Stimulated activated CD8-positive, alpha-beta memory T cell treated with anti-CD3 and anti-CD28 coated beads, Interleukin-7, amount 100 ng/mL, for 24 hours (primary cell): ENCODE data around the gene SAMD15.
"Not testable (repeated sequence)": the region's sequence is repeated elsewhere in the genome, so short reads cannot be mapped to it uniquely, and the experiment has no call there.

Source experiments
- DNase-seq: peaks from one replicate; pipeline ENCODE4 v3.0.0-alpha.2; 2020; ENCODE audit warnings: low read depth

Gene SAMD15

DNA sequence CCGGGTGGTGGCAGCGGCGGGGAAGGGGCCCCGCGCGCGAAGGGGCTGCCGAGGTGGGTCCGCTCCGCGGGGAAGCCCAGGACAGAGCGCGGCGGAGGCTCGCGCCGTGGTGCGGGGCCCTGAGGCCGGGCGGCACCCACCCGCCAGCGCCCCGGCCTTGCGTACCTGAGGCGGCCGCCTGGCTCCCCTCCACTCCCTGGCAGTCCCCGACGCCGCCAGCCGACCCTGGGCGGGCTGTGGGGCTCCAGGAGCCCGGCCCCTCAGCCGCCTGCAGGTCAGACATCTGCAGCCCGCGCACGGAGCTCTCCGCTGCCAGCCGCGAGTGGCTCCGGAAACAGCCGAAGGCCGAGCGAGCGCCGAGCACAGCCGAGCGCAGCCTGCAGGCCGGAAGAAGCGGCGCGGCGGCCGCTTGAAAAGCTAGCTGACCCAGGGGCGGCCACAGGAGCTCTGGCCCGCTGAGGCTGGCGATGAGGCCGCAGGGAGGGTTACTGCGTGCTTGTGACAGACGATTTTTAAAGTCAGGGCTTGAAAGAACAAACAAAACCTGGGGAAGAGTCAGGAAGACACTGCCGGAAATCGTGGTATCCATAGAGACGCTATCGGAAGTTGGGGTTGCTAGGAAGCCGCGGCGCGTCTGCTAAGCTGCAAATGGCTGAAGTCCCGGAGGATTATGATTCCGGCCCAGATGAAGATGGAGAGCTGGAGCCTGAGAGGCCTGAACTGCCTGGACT is at the start of gene SAMD15, which contains the start of gene TMED8:
TSS of gene SAMD15 (plus strand) at position 609 of the 731 bp plus-strand sequence. CDS start at position 649, 40 bp downstream.
TSS of gene TMED8 (minus strand) at position 324 of the 731 bp plus-strand sequence. CDS start at position 283, 41 bp downstream.
- peak; percentile 50 for DNase-seq

DNA sequence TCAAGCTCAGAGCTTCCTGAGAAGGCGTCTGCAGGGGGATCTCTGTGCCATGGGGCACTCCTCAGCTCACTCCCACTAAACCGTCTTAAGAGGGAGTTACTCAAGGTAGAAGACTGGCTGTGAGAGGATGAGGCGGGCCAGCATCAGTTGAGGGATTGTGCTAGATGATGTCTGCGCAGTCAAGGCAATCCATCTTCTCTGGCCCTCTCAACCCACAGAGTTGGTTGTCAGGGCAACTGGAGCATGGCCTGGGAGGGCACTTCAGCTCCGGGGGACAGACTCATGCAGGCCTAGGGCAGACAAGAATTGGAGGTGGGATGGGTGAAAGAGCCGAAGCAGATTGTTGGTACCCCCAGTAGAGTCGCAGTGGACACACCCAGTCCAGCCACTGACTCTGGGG is 47.3 kb upstream of the SAMD15 start:
- DNase-seq = no peak

DNA sequence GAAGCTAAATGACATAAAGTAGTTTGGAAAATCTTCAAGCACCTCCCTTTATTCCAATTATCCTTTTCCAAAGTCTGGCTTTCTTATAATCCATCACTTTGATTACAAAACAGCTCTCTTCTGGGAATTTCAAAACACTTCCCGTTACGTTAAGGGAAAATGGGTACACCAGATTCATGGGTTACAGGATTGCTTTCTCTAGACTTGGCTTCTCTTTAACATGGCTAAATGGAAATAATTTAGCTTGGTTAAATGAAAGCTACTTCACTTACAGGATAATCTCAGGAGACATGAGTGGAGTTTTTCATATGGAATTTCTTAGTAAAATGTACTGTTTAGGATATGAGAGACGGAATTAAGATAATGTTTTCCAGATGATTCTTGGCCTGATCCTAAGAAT is 41.6 kb upstream of the SAMD15 start:
- no peak for DNase-seq

- not testable (repeated sequence) for DNase-seq
Observed at GRCh38 chr14:77337255-77337654, 39.9 kb upstream of the SAMD15 start.

GRCh38 chr14:77337880-77338279 is 39.3 kb upstream of the SAMD15 start:
- DNase-seq = no peak

GRCh38 chr14:77338302-77338701 is 38.9 kb upstream of the SAMD15 start:
- DNase-seq = no peak

DNA sequence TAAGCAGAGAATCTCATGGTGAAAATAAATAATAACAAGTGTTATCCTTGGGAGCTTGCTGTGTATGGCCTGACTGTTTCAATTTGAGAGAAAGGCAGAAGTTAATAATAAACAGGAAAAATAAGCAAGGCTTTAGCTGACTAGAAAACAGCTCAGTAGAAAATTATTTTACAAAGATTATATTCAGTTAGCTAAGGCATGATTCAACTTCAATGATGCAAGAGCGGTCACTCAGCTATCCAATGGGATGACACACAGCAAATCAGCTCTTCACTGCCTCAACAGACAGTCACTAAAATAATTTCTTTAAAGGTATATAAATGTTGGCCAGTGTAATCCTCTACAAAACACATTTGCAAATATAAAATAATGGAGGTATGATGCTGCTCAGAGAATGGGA is 37.8 kb upstream of the SAMD15 start:
- no peak for DNase-seq

GRCh38 chr14:77340389-77340788 is 36.8 kb upstream of the SAMD15 start:
- DNase-seq = no peak

DNA sequence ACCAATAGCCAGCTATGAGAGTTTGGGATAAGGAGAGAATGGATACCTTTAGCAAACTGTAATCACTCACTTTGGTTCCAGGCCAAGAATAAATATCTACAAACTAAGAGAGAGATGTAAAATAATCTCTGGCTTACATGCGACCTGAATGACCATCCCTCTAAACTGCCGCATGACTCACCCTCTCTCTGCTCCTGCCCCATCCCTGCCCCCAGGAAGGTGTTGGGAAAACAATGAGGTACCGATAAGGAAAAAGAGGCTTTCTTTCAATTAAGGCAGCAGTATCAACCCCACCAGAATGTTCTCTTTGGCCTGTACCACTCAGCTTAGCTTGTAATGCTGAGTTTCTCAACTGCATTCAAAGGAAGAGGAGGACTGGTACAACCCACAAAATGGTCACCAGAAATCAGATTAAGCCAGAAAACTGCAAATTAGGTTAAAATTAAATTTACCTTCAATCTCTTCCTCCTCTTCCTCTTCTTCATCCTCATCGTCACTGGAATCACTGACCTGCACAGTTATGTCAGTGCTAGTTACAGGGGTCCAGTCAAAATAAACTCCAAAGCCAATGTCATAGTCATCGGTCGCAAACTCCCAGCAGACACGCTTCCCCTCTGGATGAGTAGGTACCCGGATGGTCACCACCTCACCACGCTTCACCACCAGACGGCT is 34.3 kb upstream of the SAMD15 start:
- DNase-seq = no peak

DNA sequence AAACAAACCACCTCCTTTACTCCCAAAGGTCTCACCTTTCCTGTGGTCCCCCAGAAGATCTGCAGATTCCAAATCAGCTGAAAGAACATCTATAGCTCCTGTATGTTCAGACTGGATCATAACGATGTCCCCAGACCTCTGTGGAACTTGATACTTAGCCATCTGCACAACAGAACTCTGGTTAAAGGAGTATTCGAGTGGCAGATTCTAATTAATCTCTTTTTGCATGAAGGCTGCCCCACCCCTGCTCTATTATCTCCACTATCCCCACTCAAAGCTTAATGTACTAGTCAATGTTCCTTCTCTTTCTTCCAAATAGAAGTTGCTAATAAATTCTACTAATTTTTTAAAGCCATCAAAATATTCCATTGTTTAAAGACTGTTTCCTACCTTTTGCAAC is 33.5 kb upstream of the SAMD15 start:
- no peak for DNase-seq

DNA sequence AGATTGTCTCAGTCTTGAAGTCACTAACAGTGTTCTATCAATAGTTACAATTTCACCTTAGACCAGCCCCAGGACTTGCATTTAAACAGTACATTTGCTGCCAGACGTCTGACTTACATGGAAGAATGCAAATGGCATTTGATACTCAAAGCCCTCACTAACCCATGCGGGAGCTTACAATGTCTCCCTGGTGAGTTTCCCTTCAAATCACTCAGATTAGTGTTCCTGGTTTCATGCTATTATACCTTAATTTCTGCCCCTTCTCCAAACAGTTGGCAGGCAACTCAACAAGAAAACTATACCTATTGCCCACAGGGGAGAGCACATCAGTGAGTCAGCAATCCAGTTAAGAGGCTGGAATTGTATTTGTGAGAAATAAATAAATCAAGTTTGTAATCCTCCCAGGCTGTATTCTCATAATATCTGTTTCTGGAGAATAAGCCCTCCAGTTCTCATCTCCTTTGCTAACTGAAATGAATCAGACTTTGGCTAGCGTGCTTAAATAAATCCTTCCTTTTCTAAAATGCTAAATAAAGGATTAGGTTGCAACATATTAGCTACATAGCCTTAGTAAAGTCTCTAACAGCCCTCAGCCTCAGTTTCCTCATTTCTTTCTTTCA is 32.7 kb upstream of the SAMD15 start:
- no peak for DNase-seq

DNA sequence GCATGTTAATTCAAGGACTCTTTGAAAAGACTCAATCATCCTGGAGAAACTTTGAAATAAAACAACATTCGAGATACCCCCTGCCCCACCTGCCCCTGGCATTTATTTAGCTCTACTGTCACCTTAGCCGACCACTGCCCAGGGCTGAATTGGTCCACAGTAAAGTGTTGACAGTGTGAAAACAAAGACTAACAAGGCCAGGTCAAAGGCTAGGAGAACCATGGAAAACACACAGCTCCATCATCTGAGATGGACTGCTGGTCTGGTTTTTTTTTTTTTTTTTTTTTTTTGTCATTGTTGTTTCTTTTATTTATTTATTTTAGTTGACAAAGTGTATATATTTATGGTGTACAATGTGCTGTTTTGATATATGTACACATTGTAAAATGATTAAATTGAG is 30.7 kb upstream of the SAMD15 start:
- DNase-seq = no peak

GRCh38 chr14:77347751-77348150 is 29.4 kb upstream of the SAMD15 start:
- no peak for DNase-seq

GRCh38 chr14:77353469-77354141 is 23.6 kb upstream of the SAMD15 start:
- DNase-seq = no peak

GRCh38 chr14:77355811-77356210 is 21.4 kb upstream of the SAMD15 start:
- no peak for DNase-seq

DNA sequence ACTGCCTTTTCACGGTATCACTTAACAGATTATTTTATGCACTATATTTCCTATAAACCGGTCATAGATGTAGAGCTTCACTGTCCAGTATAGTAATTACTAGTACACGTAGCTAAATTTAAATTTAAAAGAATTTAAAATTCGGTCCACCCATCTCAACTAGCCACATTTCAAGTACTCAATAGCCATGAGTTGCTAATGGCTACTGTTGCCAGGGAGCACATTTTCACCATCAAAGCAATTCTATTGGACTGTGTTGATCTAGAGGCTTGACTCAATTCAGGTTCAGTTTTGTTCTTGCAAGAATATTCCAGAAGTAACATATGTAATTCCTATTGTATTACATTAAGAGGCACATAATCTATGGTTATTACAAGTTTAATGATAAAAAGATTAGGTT is 20.3 kb upstream of the SAMD15 start:
- no peak for DNase-seq

- no peak for DNase-seq
Observed at GRCh38 chr14:77359626-77360025, 17.6 kb upstream of the SAMD15 start.

GRCh38 chr14:77364146-77364545 is 13.0 kb upstream of the SAMD15 start:
- DNase-seq = no peak

DNA sequence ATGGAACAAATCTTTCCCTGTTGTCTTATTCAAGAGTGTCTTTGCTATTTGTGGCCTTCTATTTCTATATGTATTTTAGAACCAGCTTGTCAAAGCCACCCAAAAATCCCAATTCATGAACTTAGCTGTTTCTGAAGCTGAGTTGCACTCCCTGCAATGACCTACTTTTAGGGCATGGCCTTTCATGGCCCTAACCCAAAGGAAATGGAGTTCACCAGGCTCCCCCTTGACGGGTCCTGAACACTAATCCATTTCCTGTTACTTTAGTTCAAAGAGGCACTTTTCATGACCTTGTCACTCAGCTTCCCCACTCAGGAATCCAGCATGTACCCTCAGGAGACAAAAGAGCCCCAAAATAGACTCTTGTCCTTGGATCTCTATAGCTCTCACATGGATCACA is 7.9 kb upstream of the SAMD15 start:
- DNase-seq = no peak

- DNase-seq = no peak
Observed at GRCh38 chr14:77372304-77372841, 4.8 kb upstream of the SAMD15 start.

GRCh38 chr14:77375164-77375950 is 1.8 kb upstream of the SAMD15 start:
- no peak for DNase-seq
